ENCODE data around the gene ZXDC. TPM values are rescaled to one million over a fixed set of nuclear protein-coding genes. Genes with fewer than 3 reads are reported as not detected.

ZXDC gene
- total RNA-seq, 3 donors from 2014 or later = 37.6 to 42.4 (median 39.0) TPM

DNA sequence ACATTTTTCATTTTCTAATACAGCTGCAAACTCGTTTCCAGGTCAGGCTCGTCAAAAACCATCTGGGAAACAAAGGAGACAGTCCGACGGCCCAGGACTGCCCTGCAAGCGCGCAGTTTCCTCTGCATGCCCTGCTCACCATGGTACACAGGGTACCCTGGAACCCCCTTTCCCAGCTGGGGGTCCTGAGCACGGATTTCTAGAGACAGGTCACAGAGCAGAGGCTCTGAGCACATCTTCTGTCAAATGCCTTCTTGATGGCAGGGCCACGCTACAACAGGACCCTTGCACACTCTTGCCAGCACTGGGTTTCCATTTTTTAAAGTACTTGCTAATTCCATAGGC is 8.1 kb downstream of the ZXDC start:
- Histone ChIP-seq H3K27me3 (no peaks in the 10 kb centered on the region), H3K27ac (no peak overlapping the region), H3K4me3 (no peak overlapping the region), H3K4me1 (peaks cover 0 to 8% of the 10 kb centered on the region in 2 donors), H3K9me3 (no peaks in the 10 kb centered on the region), H3K36me3 (peaks cover 4% of the 10 kb centered on the region)
- intact Hi-C loops (cut with DNase I; ENCODE audit: low total_unique reads) = no loop called here
- DNase-seq (ENCODE audit: low spot score in 2 of 2) = no peak
- TF ChIP-seq POLR2A (IDR thresholded peaks at IDR 0.05) (no peak), POLR2AphosphoS5 (IDR thresholded peaks at IDR 0.05) (no peak)
- TF ChIP-seq, protein P1, sequence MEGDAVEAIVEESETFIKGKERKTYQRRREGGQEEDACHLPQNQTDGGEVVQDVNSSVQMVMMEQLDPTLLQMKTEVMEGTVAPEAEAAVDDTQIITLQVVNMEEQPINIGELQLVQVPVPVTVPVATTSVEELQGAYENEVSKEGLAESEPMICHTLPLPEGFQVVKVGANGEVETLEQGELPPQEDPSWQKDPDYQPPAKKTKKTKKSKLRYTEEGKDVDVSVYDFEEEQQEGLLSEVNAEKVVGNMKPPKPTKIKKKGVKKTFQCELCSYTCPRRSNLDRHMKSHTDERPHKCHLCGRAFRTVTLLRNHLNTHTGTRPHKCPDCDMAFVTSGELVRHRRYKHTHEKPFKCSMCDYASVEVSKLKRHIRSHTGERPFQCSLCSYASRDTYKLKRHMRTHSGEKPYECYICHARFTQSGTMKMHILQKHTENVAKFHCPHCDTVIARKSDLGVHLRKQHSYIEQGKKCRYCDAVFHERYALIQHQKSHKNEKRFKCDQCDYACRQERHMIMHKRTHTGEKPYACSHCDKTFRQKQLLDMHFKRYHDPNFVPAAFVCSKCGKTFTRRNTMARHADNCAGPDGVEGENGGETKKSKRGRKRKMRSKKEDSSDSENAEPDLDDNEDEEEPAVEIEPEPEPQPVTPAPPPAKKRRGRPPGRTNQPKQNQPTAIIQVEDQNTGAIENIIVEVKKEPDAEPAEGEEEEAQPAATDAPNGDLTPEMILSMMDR (IDR thresholded peaks at IDR 0.05) = no peak

DNA sequence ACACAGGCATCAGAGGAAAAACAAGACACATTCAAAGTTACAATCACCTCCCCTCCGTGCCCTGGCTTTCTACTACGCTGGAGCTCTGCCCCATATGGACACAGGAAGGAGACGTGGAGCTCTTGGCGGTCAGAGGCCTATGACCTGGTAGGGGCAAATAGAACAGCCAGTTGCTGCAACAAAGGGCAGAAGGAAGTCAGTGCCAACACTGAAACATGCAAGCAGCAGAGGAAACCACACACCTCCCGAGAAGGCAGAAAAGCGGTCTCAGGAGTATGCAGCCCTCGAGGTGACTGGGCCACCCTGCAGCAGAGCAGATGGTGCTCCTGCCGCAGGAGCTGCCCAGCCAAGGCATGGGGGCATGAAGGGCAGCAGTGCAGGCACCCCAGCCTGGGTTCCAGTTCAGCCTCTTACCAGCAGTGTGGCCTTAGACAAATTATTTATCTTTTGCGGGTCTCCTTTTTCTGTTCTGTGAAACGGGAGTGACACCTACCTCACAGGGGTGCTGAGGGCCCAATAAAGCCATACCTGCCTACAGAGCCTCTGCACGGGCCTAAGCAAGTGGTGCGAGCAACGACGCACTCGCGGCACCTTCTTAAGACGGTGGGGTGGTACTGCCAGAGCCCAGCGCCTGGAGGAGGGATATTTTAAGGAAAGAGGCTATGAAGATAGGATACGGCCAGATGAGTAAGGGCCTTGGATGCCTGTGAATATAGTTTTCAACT is 8.6 kb downstream of the ZXDC start:
- intact Hi-C loops (cut with DNase I; ENCODE audit: low total_unique reads) = no loop called here
- no peak for DNase-seq (ENCODE audit: low spot score in 2 of 2)
- Histone ChIP-seq H3K27ac (no peak overlapping the region), H3K27me3 (no peaks in the 10 kb centered on the region), H3K4me1 (peaks cover 0 to 3% of the 10 kb centered on the region in 2 donors), H3K4me3 (no peak overlapping the region), H3K36me3 (peaks cover 4% of the 10 kb centered on the region), H3K9me3 (no peaks in the 10 kb centered on the region)
- TF ChIP-seq POLR2AphosphoS5 (IDR thresholded peaks at IDR 0.05) = no peak
- TF ChIP-seq POLR2A (IDR thresholded peaks at IDR 0.05) = no peak
- TF ChIP-seq, protein P1 (IDR thresholded peaks at IDR 0.05) = no peak

DNA sequence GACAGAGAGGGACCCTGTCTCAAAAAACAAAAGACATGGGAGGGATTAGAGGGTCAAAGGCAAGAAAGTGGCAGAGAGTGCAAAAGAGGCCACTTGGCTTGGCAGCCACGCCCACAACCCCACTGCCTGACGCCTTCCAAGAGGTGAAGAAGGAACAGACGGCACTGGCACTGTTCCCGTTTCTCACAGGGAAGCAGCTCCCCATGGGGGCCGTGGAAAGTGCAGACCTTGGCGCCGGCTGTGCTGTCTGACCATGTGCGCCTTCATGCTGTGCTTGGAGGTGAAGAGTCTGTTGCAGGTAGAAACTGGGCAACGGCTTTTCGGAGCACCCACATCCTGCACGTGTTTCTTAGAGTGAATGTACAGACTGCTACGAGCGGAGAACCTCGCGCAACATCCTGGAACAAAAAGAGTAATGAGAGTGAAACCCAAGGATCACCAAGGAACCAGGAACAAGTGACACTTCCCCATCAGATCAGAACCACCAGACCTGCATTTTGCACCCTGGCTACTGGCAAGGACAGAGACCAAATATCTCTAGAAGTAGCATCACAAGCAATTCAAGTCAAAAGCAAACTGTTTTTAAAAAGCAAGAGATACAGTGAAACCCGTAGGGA is 9.7 kb downstream of the ZXDC start:
- DNase-seq (ENCODE audit: low spot score in 2 of 2) = no peak
- H3K4me1 ChIP-seq = no peaks in the 10 kb centered on the region

DNA sequence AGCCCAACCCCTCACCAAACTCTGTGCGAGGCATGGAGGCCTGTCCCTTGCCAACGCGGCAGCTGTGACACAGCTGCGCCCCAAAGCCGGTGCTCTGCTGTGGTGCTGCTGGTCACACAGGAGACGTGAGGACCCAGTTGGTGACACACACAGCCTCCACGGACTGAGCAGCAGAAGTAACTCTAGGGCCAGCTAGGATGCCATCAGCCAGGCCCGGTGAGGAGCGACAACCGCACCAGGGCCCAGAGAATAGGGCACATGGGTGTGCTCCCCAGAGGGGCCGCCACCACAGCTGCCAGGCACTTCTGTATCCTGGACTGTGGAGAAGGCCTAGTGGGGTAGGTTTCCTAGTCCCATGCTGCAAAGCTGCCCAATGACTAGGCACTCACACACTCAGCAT is 10.7 kb downstream of the ZXDC start:
- no peak for DNase-seq (ENCODE audit: low spot score in 2 of 2)
- no peaks in the 10 kb centered on the region for H3K4me1 ChIP-seq
- TF ChIP-seq POLR2AphosphoS5 (IDR thresholded peaks at IDR 0.05) = no peak
- TF ChIP-seq POLR2A (IDR thresholded peaks at IDR 0.05) = no peak
- TF ChIP-seq, protein P1 (IDR thresholded peaks at IDR 0.05) = no peak
- H3K36me3 ChIP-seq = peaks cover 4% of the 10 kb centered on the region
- intact Hi-C loops (cut with DNase I; ENCODE audit: low total_unique reads) = no loop called here
- no peak overlapping the region for H3K27ac ChIP-seq
- H3K9me3 ChIP-seq = no peaks in the 10 kb centered on the region
- no peak overlapping the region for H3K4me3 ChIP-seq
- no peaks in the 10 kb centered on the region for H3K27me3 ChIP-seq

More for the DNA sequence above, 9.7 kb downstream of the ZXDC start:
- Histone ChIP-seq H3K9me3 (no peaks in the 10 kb centered on the region), H3K36me3 (peaks cover 4% of the 10 kb centered on the region), H3K27ac (no peak overlapping the region), H3K27me3 (no peaks in the 10 kb centered on the region), H3K4me3 (no peak overlapping the region)
- intact Hi-C loops (cut with DNase I; ENCODE audit: low total_unique reads) = no loop called here
- TF ChIP-seq POLR2AphosphoS5 (IDR thresholded peaks at IDR 0.05) (no peak), POLR2A (IDR thresholded peaks at IDR 0.05) (no peak)
- TF ChIP-seq, protein P1 (IDR thresholded peaks at IDR 0.05) = no peak

DNA sequence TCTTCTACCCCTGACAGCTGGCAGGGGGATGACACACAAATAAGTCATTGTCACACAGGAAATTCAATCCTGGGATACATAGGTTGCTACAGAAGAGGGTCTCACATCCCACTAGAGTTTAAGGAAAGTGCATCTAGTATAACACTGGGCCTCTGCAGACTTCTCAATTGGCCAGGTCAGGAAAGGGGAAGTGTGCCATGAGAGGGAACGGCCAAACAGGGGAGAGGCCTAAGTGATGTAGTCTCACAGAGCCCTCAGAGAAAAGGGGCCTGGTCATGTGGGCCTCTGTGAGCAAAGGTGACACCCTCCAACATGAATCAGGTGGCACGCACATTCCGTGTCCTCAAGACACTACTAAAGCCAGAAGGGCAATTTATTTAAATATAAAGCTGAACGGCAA is 11.2 kb downstream of the ZXDC start:
- Histone ChIP-seq H3K27me3 (no peaks in the 10 kb centered on the region), H3K27ac (no peak overlapping the region), H3K4me1 (no peaks in the 10 kb centered on the region), H3K9me3 (no peaks in the 10 kb centered on the region), H3K4me3 (no peak overlapping the region), H3K36me3 (peaks cover 4% of the 10 kb centered on the region)
- intact Hi-C loops (cut with DNase I; ENCODE audit: low total_unique reads) = no loop called here
- TF ChIP-seq POLR2A (IDR thresholded peaks at IDR 0.05) (no peak), POLR2AphosphoS5 (IDR thresholded peaks at IDR 0.05) (no peak)
- TF ChIP-seq, protein P1 (IDR thresholded peaks at IDR 0.05) = no peak
- no peak for DNase-seq (ENCODE audit: low spot score in 2 of 2)
